OCI-LY3 (cell line): ENCODE results near the gene CRYL1.

Experiments
- H2AFZ ChIP-seq: fragments of 200-600, 300-600 bp; shearing (Covaris generic); 2 replicates; pipeline ENCODE4 v1.6.0; 2014; ENCODE audit warnings: antibody characterized with exemption, low read depth, low read length
- H3K27ac ChIP-seq: fragments of 200-600, 300-600 bp; sonication (generic); 2 replicates; pipeline ENCODE4 v1.5.1; 2014; ENCODE audit warnings: mild to moderate bottlenecking, low read length, moderate library complexity, mixed read lengths
- H3K27me3 ChIP-seq: fragments of 200-600, 300-600 bp; sonication (generic); 2 replicates; pipeline ENCODE4 v1.6.1; 2014; ENCODE audit warnings: low read depth, low read length, mixed read lengths
- H3K36me3 ChIP-seq: fragments of 200-600, 300-600 bp; sonication (generic); replicated peaks from 2 replicates; pipeline ENCODE3; 2014; ENCODE audit warnings: low read depth, low read length, mixed read lengths
- H3K4me1 ChIP-seq: fragments of 300-600, 200-600 bp; sonication (generic); 2 replicates; pipeline ENCODE4 v1.6.1; 2014; ENCODE audit warnings: low read length, mixed read lengths
- H3K4me2 ChIP-seq: fragments of 200-600, 300-600 bp; sonication (generic); 2 replicates; pipeline ENCODE4 v1.6.1; 2014; ENCODE audit warnings: low read length, mixed read lengths
- H3K4me3 ChIP-seq: fragments of 300-600, 200-600 bp; sonication (generic); 2 replicates; pipeline ENCODE4 v1.5.1; 2014; ENCODE audit warnings: antibody characterized with exemption, mild to moderate bottlenecking, low read length, moderate library complexity
- H3K79me2 ChIP-seq: fragments of 300-600, 200-600 bp; shearing (Covaris generic); 2 replicates; pipeline ENCODE4 v1.6.1; 2014; ENCODE audit warnings: mild to moderate bottlenecking, low read length, mixed read lengths
- H3K9ac ChIP-seq: fragments of 300-600, 200-600 bp; shearing (Covaris generic); 2 replicates; pipeline ENCODE4 v1.6.0; 2014; ENCODE audit warnings: mild to moderate bottlenecking, low read length, moderate library complexity
- H3K9me3 ChIP-seq: fragments of 200-600, 300-600 bp; shearing (Covaris generic); 2 replicates; pipeline ENCODE4 v1.6.1; 2014; ENCODE audit warnings: low read length, mixed read lengths; ENCODE audit not compliant: insufficient read depth
- H4K20me1 ChIP-seq: fragments of 200-600, 300-600 bp; sonication (generic); 2 replicates; pipeline ENCODE4 v1.6.1; 2016; ENCODE audit warnings: low read length, mixed read lengths; ENCODE audit not compliant: insufficient read depth
- EZH2phosphoT487 ChIP-seq: fragments of 200-600 bp; shearing (Covaris generic); IDR thresholded peaks from 2 replicates; pipeline ENCODE4 v1.6.1; 2018; ENCODE audit warnings: antibody characterized with exemption, mixed run types, low read depth
- TF ChIP-seq, protein P1 (sequence below): fragments of 200-600, 300-600 bp; sonication (generic); IDR thresholded peaks from 2 replicates; pipeline ENCODE4 v1.5.1; 2014; ENCODE audit warnings: antibody characterized with exemption, low read length, low read depth

CRYL1 gene

DNA sequence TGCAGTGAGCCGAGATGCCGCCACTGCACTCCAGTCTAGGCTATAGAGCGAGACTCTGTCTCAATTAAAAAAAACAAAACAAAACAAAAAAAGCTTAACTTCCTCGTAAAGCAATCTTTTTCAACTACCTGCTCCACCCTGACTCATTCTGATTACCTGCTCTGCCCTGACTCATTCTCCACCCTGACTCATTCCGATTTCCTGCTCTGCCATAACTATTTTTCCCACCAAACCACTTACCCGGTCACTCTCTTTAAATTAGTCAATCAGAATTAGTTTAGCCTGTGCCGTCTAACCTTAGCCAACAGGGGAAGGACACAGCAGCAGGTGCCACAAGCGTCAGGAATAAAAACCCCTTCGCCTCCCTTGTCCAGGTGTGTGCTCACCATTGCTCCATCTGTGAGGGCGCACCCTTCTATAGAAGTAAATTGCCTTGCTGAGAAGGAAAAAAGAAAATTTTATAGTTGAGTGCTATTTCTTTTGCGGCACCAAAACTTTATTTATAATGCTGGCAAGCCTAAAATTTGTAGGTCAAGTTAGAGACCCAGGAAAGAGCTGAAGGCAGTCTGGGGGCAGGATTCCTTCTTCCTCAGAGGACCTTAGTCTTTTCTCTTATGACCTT is 39.6 kb upstream of the CRYL1 start:
- no peaks in the 10 kb centered on the region for H3K27me3 ChIP-seq
- no peak for TF ChIP-seq EZH2phosphoT487
- TF ChIP-seq, protein P1, sequence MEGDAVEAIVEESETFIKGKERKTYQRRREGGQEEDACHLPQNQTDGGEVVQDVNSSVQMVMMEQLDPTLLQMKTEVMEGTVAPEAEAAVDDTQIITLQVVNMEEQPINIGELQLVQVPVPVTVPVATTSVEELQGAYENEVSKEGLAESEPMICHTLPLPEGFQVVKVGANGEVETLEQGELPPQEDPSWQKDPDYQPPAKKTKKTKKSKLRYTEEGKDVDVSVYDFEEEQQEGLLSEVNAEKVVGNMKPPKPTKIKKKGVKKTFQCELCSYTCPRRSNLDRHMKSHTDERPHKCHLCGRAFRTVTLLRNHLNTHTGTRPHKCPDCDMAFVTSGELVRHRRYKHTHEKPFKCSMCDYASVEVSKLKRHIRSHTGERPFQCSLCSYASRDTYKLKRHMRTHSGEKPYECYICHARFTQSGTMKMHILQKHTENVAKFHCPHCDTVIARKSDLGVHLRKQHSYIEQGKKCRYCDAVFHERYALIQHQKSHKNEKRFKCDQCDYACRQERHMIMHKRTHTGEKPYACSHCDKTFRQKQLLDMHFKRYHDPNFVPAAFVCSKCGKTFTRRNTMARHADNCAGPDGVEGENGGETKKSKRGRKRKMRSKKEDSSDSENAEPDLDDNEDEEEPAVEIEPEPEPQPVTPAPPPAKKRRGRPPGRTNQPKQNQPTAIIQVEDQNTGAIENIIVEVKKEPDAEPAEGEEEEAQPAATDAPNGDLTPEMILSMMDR: no peak
- H3K36me3 ChIP-seq: peaks cover 4% of the 10 kb centered on the region
- no peak overlapping the region for H3K27ac ChIP-seq
- H3K79me2 ChIP-seq: 0 out of 2 replicates have a peak, but pooled peaks cover 4% of the 10 kb centered on the region
- peaks cover 13% of the 10 kb centered on the region; the same call in 1 of the 2 replicates for H3K9me3 ChIP-seq
- H3K9ac ChIP-seq: no peak overlapping the region
- peaks cover 16% of the 10 kb centered on the region for H3K4me1 ChIP-seq
- H3K4me2 ChIP-seq: no peak overlapping the region
- H3K4me3 ChIP-seq: no peak overlapping the region
- H2AFZ ChIP-seq: no peak overlapping the region
- no peaks in the 10 kb centered on the region for H4K20me1 ChIP-seq

DNA sequence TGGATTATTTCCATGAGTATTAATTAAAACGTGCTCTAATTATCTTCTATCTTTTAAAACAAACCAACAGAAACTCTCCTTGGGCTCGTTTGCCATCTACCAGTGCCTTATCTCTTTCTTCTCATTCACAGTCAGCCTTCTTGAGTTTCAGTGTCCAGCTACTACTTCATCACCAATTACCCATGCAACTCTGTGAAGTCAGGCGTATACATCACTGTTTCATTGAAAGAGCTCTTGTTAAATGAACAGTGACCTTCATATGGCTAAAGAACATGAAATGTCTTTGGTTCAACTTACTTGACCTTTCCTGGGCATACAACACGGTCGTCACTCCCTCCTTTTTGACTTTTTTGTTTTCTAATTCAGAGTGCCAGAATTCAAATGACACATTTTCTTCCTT is 36.1 kb upstream of the CRYL1 start:
- Histone ChIP-seq H3K9ac (no peak overlapping the region), H3K9me3 (peaks cover 13% of the 10 kb centered on the region; the same call in 1 of the 2 replicates), H3K4me3 (no peak overlapping the region), H3K36me3 (peaks cover 4% of the 10 kb centered on the region), H3K27ac (no peak overlapping the region), H3K4me1 (peaks cover 16% of the 10 kb centered on the region), H3K27me3 (no peaks in the 10 kb centered on the region), H3K79me2 (no peaks in the 10 kb centered on the region), H3K4me2 (no peak overlapping the region), H4K20me1 (no peaks in the 10 kb centered on the region), H2AFZ (no peak overlapping the region)
- no peak for TF ChIP-seq EZH2phosphoT487
- TF ChIP-seq, protein P1: no peak

DNA sequence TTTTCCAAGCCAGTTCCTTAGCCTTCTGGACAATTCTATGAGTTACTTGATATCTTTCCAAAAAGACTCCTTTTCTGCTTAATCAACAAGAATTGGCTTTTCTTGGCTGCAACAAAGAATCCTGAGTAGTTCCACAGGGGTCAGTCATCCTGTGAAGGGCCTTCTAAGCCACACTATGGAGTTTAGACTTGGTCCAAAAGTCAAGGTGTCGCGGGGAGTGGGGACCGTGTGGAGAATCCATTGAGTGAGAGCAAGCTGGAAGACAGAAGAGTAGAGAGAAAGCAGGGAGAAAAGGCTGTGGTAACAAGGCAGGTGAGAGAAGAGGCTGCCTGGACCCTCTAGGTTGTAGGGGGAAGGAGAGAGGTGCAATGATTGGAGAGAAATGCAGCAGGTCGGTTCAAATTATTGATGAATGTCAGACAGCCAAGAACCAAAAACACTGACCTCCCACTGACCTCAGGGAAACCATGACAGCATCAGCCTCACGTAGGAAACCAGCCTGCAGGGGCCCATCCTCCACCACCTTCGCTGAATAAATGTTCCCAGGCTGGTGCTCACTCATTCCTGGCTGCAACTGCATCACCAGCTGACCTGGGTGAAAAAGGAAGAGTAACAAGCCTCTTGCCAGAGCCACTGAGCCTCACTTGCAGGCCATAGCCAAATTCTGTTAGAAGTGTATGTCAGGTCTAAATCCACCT is 34.2 kb upstream of the CRYL1 start:
- no peak overlapping the region for H3K9ac ChIP-seq
- H3K4me3 ChIP-seq: no peak overlapping the region
- peaks cover 13% of the 10 kb centered on the region for H3K4me1 ChIP-seq
- 0 out of 2 replicates have a peak, but pooled peaks cover 5% of the 10 kb centered on the region for H3K9me3 ChIP-seq
- peaks cover 4% of the 10 kb centered on the region for H3K36me3 ChIP-seq
- H3K79me2 ChIP-seq: no peaks in the 10 kb centered on the region
- H3K27ac ChIP-seq: no peak overlapping the region
- H4K20me1 ChIP-seq: no peaks in the 10 kb centered on the region
- H3K4me2 ChIP-seq: no peak overlapping the region
- H3K27me3 ChIP-seq: no peaks in the 10 kb centered on the region
- TF ChIP-seq EZH2phosphoT487: no peak
- TF ChIP-seq, protein P1: no peak
- no peak overlapping the region for H2AFZ ChIP-seq

DNA sequence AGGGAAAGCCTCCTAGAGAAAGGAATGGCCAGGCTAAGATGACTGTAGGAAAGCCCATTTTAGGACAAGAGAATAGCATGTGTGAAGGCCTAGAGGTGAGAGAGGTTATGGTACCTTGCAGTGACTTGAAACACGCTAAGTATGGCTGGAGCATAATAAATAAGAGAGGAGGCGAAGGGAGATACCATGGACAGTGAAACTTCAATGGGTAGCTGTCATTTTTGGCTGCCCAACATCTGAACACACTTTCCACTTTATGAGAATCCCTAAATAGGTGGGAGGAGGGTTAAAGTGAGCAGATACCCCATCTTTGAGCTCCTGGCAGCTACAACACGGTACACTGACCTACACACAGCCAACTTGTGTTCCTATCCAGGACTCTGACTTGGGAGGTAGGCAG is 33.3 kb upstream of the CRYL1 start:
- H3K36me3 ChIP-seq: no peaks in the 10 kb centered on the region
- no peaks in the 10 kb centered on the region for H3K27me3 ChIP-seq
- no peaks in the 10 kb centered on the region for H4K20me1 ChIP-seq
- no peak overlapping the region for H3K4me2 ChIP-seq
- no peak overlapping the region for H3K9ac ChIP-seq
- H3K27ac ChIP-seq: no peak overlapping the region
- no peak overlapping the region for H2AFZ ChIP-seq
- H3K79me2 ChIP-seq: no peaks in the 10 kb centered on the region
- no peaks in the 10 kb centered on the region for H3K9me3 ChIP-seq
- peaks cover 13% of the 10 kb centered on the region for H3K4me1 ChIP-seq
- no peak overlapping the region for H3K4me3 ChIP-seq
- no peak for TF ChIP-seq EZH2phosphoT487
- TF ChIP-seq, protein P1: no peak
